ENCODE results near the gene MYO18A.

The MYO18A gene

DNA sequence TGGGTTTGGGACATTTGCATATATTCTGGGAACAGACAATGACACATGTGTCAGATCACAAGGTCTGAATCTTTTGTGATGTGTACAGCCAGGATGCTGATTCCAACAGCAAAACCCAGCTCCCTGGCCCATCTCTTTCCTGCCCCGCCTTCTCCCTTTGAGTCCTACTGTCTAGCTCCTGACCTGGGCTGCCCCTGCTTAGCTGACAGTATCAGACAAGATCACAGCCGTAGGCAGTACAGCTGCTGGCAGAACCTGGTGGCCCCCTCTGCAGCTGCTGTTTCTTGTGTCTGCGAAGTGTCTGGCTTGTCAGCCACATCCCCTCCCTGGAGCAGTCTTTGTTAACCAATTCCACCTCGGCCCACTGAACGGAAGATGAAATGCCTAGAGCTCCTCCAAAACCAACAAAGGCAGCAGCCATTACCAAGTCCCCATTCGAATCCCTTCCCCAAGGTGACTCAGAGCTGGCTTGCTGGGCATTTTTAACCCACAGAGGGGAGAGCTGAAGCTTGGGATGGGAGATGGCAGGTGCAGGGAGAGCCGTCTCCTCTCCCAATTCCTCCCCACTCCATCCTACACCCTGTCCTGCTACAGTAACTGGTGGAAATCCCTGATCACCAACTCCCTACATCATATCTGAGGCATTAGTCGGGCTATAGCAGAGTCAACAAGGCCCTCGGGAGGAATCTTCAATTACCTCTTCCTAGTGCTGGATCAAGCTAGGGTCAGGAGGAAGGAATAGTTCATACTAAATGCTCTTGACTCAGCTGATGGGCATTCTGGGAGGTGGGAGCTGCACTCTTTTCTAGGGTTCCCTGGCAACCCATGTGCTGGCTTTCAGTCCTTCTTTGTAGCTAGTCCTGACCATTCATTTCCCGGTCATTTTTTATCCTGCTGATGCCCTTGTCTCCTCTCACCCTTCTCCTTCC is 131.5 kb downstream of the MYO18A start:
- no peak for DNase-seq (ENCODE audit: low read depth)
- TF ChIP-seq, protein P1, sequence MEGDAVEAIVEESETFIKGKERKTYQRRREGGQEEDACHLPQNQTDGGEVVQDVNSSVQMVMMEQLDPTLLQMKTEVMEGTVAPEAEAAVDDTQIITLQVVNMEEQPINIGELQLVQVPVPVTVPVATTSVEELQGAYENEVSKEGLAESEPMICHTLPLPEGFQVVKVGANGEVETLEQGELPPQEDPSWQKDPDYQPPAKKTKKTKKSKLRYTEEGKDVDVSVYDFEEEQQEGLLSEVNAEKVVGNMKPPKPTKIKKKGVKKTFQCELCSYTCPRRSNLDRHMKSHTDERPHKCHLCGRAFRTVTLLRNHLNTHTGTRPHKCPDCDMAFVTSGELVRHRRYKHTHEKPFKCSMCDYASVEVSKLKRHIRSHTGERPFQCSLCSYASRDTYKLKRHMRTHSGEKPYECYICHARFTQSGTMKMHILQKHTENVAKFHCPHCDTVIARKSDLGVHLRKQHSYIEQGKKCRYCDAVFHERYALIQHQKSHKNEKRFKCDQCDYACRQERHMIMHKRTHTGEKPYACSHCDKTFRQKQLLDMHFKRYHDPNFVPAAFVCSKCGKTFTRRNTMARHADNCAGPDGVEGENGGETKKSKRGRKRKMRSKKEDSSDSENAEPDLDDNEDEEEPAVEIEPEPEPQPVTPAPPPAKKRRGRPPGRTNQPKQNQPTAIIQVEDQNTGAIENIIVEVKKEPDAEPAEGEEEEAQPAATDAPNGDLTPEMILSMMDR (IDR thresholded peaks at IDR 0.05; ENCODE audit: control insufficient read depth, extremely low read depth, insufficient read depth): no peak
- no peak overlapping the region for H3K4me3 ChIP-seq (ENCODE audit: low read depth, low read length)

DNA sequence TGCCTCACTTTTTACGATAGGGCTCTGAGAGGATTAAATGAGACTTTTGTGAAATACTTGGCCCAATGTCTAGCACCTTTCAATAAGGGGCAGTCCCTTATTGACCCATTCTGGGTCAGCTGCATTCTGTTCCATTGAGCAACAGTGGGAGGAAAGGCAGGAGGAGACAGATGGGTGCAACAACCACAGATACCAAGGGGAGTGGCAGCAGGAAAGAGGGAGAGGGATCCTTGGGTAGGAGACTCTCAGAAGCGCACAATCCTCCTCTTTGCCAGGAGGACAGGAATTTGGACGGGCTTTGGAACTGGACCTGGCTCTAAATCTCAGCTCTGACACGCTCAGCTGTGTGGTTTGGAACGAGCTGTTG is 133.7 kb downstream of the MYO18A start:
- TF ChIP-seq, protein P1 (IDR thresholded peaks at IDR 0.05; ENCODE audit: control insufficient read depth, extremely low read depth, insufficient read depth): no peak
- no peak overlapping the region for H3K4me3 ChIP-seq (ENCODE audit: low read depth, low read length)
- DNase-seq (ENCODE audit: low read depth): no peak

DNA sequence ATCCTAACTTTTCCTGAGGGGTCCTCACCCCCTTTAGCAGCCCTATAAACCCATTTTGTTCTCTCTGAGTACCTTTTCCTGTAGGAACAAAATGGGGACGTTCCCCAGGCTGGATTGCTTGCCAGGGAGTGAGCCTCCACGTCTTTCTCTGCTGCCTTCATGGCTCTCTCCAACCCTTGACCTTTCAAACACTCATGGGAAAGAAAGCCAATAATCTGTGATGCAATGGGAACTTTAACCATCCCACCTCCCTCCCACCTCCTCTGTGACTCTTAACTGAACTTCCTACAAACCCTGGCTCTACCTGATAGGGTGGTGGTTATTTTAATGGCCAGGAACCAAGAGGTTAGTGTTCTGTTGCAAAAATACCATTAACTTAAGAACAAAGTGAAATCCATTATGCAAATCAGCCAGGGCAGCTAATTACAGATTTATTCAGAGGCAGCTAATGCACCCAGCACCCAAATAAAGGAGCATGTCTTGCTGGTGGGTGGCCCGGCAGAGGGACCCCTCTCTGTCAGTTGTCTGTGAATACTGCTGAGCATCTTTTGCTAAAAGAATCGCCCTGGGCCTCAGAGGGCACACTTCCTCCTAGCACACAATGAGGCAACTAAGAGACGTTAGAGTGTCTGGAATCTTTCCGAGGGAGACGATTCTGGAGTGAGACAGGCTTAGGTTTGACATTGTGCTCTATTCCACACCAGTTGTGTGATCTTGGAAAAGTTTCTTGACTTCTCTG is 134.3 kb downstream of the MYO18A start:
- no peak for DNase-seq (ENCODE audit: low read depth)
- no peak overlapping the region for H3K4me3 ChIP-seq (ENCODE audit: low read depth, low read length)
- TF ChIP-seq, protein P1 (IDR thresholded peaks at IDR 0.05; ENCODE audit: control insufficient read depth, extremely low read depth, insufficient read depth): no peak

DNA sequence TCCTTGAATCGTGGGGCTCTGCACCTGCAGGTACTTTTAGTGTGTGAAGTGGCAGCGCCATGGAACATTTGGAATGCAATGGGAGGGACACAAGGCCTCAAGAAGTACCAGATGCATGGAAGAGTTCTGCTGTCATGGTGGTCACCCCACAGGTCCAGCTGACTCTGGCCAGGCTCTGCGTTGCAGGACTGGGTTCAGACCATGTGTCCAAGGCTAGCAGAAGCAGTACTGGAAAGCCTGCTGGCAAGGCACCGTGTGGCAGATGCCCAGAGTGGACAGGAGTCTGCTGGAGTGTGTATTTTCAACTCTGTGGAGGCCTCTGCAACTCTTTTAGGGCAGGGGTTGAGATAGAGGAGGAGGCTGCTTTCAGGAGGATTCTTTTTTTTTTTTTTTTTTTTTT is 135.2 kb downstream of the MYO18A start:
- H3K4me3 ChIP-seq (ENCODE audit: low read depth, low read length): no peak overlapping the region
- DNase-seq (ENCODE audit: low read depth): no peak
- TF ChIP-seq, protein P1 (IDR thresholded peaks at IDR 0.05; ENCODE audit: control insufficient read depth, extremely low read depth, insufficient read depth): no peak

DNA sequence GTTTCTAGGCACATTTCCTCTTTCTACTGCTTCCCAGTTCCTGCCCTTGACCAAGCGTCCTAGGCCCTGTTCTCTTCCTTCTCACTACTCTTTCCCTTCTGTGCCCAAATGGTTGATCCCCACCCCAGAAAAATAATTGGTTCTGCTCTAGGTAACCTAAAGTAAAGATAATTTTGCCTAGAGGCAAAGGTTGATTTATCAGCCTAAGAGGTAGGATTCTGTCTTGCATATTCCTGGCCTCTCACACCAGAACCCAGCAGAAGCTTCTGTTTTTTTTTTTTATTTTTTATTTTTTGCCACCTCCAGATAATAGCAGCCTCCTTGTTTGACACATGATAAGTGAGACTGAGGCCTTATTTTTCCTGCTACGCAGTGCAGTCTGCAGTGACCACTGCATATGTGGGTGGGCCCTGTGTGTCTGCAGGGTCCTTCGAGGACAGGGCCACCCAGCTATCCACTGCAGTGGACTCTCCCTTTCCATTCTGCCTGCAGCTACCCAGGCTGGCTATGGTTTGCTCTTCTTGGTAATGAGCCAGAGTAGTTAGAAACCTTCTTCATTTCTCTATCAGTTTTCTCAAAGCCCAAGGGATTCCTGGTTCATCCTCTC is 136.6 kb downstream of the MYO18A start:
- DNase-seq (ENCODE audit: low read depth): no peak
- no peak overlapping the region for H3K4me3 ChIP-seq (ENCODE audit: low read depth, low read length)
- TF ChIP-seq, protein P1 (IDR thresholded peaks at IDR 0.05; ENCODE audit: control insufficient read depth, extremely low read depth, insufficient read depth): no peak

DNA sequence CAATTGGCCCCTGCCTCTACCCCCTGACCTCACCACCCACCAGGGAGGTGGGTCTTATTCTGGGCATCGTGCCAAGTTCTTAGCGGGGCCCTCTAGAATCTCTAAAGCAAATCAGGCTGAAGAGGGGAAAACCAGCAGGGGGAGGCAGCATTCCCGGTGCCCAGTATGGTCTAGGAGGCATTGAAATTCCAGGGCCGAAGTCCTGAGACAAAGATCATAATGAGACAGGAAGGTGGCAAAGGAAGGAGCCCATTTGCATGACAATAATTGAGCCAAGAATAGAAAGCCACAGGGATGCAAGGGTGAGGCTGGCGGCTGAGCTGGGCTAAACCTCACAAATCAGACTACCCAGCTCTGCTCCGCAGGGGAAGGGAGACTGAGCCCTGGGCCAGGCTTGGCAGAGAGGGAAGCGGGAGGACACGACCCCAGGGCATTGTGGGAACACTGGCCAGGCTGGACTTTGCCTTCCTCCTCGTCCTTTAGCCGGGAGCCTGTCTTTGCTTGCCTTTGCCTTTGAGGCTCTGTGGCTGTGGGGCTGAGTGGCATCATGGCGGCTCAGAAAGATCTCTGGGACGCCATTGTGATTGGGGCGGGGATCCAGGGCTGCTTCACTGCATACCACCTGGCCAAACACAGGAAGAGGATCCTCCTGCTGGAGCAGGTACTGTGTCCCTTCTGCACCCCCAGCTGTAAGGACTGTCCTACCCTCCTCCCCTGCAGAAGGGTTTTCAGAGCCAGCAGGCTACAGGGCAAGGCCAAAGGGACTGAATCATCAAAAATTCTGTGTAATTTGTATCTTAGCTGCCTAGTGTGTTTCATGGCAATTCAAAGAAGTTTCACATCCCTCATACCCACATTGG is 137.3 kb downstream of the MYO18A start, which contains the start of gene PIPOX:
Gene PIPOX (plus strand): TSS at position 463 of the 860 bp plus-strand sequence. CDS start 85 bp downstream, at position 548.
- no peak for DNase-seq (ENCODE audit: low read depth)
- no peak within 1 kb of the TSS for H3K4me3 ChIP-seq (ENCODE audit: low read depth, low read length)

More for the DNA sequence above, 137.3 kb downstream of the MYO18A start, which contains the start of gene PIPOX:
- TF ChIP-seq, protein P1 (IDR thresholded peaks at IDR 0.05; ENCODE audit: control insufficient read depth, extremely low read depth, insufficient read depth): no peak

Measured in LNCaP clone FGC (cell line).